HG03045 (cell line): ENCODE results near the gene CASK.
"Not testable (repeated sequence)": the region's sequence is repeated elsewhere in the genome, so short reads cannot be mapped to it uniquely, and the experiment has no call there.

Source experiments
- ATAC-seq: cut with Tn5 transposase; IDR thresholded peaks from one replicate; pipeline ENCODE4 v1.9.1; 2021; ENCODE audit warnings: mild to moderate bottlenecking, moderate library complexity; ENCODE audit not compliant: unreplicated experiment

CASK gene

DNA sequence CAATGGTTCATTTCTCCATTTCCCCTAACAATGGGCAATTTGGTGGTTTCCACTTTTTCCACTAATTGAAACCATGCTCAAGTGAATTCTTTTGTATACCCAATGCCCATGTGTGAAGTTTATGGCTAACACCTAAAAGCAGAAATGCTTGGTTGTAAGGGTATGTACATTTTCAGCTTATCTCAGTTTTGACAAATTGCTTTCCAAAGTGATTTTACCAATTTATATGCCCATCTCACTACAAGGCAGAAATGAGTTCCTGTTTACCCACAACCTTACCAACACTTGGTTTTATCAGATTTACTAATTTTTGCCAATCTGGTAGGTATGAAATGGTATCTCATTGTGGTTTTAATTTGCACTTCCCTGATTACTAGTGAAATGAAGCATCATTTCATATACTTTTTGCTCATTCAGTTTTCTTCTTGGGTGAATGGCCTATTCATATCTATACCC is 219.8 kb downstream of the CASK start:
- ATAC-seq: no peak

DNA sequence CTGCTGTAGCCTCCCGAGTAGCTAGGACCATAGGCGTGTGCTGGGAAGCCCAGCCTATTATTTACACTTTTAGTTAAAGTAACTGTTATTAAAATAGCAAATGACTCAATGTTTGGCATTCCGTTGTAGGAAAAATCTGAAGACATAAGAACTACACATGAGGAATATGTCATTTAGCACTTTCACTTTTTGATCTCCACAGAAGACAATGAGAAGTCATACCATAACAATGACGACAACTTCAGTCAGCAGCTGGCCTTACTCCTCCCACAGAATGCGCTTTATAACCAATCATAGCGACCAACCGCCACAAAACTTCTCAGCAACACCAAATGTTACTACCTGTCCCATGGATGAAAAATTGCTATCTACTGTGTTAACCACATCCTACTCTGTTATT is 227.9 kb downstream of the CASK start:
- no peak for ATAC-seq

DNA sequence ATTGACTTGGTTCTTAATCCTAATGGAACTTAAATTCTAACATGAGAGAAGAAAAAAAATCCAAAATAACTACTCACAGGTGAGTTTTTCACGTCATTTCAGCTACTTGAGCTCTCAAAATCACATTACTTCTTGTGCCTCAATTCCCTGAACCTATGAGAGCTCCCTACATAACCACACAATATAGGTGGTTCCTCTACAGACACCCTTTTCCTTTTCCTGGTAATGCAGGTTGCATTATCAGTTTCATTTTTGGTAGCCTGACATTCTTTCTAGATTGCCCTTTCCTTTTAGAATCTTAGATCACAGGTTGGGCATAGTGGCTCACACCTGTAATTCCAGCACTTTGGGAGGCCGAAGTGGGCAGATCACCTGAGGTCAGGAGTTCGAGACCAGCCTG is 230.3 kb downstream of the CASK start:
- no peak for ATAC-seq

DNA sequence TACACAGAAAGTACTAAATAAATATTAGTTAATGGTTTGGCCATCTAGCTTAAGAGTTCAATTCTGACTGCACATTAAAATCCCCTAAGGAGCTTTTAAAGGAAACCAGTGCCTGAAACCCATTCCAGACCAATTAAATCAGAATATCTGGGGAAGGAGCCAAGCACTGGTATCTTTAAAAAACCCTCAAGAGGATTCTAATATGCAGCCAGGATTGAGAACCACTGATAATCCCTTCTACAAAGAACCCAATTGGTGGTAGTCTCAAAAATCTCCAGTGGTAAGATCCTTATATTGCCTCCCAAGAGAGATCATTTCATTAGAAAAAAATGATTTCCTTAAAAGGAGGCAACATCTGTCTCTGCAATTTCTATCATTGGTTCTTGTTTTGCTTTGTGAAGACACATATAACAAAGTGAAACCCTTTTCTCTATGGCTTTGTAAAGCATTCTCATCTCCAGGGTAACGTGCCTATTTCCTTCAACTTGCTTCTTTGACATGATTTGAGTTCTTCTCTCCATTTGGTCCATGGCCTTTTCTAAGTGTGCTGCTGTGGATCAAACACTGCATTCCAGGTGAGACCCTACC is 231.1 kb downstream of the CASK start:
- ATAC-seq: no peak

DNA sequence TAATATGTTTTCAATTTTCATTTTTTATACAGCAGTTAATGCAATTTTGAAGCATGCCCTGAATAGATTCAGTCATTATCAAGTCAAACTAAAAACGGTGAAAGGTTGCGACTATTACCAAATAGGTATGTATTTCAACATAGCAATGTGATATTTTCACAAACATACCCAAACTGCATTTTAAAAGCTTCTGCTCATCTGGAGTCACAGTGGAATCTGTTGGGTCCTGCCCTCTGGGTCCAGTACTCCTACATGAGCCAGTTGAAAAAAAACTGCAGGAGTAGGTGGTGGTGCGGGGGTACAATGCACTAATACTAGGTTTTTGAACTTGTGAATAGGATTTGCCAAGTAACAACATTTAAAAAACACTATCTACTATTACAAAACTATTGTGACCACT is 233.6 kb downstream of the CASK start:
- ATAC-seq: no peak

DNA sequence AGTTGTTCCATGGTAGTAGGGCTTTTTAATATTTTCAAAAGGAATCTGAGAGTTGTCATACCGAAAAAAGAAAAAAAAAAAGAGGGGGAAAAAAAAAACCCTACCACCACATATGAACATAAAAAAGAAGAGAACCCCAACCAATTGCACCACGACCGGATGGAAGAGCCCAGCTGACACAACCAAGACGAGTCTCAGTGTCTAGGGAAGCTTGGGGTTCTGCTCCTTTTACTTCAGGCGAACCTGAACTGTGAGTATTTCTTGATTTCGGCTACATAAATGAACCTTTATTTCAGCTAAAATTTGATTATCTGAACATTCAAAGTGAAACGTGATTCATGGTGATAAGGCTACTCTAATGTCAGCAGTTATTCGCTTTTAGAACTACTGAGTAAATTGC is 234.5 kb downstream of the CASK start, which contains the start of gene GPR34:
TSS of gene GPR34 (plus strand) at position 139 of the 400 bp plus-strand sequence. CDS start 6,661 bp downstream, outside the sequence.
- no peak for ATAC-seq

DNA sequence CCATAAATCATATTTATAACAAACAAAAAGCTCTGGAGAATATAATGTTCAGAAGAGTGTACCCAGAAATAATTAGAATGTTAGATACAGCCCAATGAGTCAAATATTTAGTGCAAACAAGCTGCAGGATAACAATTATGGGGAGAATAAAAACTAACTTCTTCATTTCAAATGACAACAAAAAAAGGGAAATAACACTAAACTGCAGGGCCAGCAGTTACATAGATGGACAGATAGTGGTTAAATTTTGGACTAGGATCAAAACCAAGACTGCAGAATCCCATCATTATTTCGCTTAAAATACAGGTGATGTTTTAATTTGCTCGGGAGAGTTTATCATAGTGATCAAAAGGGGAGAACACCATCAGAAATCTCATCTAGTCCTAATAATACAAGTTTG is 235.2 kb downstream of the CASK start:
- no peak for ATAC-seq

DNA sequence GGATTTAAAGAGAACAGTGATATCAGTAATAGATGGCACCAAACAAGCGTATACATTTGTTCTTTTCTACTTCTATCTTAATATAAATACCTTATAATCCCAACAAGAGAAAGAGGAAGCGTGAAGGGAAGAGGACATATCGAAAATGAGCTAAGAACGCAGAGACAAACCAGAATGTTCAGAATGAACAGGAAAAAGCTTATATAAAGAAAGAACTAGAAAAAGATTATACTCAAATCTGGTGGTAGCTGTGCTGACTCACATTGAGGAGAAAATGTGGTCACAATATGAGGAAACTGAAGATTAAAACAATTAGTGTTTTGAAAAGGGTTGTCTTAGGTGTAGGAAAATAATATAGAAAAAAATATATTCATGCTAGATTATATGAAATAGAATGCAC is 236.6 kb downstream of the CASK start:
- no peak for ATAC-seq

DNA sequence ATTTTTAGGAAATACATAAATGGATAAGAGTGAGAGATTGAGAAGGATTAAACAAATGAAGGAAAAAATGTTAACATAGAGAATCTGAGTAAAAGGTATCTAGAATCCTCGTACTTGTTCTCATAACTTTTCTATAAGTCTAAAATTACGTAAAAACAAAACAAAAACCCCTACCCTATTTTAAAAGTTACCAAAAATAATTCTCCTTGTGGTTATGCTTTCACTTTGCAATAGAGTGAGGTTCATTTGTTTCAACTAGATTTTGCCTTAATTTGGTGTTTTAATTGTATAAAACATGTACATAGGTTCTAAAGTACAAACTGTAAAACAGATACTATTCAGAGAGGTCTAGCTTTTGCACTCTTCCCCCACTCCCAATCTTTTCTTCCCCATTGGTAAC is 238.4 kb downstream of the CASK start:
- ATAC-seq: no peak

DNA sequence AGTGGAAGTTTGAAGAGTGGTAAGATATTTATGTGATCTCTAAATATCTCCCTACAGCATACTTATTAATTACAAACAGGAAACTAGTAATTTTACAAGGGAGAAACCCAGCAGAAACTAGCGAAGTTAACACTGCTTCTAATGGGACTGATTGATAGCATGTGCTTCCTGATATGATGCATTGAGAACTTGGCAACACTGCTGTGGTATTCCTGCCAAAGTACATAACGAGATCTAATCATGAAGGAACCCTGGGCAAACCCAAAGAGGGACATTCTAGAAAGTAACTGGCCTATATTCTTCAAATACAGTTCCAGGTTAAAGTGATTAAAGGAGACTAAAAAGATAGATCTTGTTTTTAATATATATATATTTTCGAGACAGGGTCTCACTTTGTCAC is 239.2 kb downstream of the CASK start:
- ATAC-seq: no peak

DNA sequence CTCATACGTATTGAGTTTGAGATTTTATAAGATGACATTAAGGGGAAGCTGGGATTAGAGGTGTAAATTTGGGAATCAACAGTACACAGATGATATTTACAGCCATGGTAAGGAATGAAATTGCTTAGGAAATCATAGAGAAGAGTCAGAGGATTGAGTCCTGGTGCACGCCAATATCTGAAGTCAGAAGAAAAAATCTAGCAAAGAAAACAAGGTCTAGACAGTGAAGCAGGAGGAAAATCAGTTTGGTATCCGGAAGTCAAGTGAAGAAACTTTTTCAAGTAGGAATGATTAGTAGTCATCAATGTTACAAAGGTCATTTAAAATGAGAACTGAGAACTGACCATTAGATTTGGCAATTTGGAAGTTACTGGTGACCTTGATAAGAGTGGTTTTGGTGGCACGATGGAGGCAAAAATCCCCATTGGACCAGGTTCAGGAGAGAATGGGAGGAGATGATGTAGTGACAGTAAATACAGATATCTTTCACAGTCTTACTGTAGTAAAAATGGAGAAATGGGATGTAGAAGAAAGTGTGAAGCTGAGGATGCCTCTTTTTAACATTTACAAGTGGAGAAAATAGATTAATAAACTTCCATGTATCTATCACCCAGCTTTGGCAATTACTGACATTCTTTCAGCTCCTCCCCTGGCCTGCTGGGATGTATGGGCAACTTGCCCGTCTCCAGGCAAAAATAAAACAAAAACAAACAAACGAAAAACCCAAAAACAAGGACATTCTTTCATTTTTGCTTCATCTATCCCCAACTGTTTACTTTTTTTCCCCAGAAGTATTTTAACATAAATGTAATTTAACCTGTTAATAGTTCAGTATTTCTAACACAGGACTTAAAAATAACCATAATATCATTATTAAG is 245.9 kb downstream of the CASK start:
- ATAC-seq: no peak

DNA sequence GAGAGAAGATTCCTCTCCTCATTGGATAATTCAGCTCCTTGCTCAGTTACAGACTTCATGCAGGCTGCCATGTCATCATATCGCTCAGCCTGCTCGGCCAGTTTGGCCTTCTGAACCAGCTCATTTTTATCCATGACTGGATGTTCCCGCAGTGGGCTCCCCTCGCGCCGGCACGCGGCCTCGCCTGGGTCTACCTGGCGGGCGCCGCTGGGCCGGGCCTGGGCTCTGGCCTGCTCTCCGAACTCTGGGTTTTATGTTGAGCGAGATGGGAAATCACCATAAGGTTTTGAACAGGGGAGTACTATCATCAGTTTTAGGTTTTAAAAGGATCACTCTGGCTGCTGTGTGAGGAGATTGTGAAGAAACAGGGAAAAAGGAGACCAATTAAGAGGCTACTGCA is 247.0 kb downstream of the CASK start:
- not testable (repeated sequence) for ATAC-seq

DNA sequence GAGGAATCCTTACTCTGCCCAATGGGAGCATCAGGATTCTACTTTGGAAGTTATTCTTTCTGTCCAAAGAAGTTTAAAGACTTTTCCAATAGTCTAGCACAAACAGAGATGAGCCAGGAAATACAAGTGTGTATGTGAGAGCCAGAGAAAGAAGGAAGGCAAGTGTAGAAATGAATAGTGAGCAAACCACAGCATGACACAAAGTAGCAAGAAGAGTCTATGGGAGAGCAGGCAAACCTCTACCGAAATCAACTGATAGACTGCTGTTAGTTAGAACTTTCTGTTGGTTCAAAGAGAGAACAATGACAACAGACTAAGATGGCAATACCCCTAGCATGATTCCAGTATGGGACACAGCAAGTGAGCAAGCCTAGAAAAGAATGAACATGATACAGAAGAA is 250.7 kb downstream of the CASK start:
- ATAC-seq: no peak

DNA sequence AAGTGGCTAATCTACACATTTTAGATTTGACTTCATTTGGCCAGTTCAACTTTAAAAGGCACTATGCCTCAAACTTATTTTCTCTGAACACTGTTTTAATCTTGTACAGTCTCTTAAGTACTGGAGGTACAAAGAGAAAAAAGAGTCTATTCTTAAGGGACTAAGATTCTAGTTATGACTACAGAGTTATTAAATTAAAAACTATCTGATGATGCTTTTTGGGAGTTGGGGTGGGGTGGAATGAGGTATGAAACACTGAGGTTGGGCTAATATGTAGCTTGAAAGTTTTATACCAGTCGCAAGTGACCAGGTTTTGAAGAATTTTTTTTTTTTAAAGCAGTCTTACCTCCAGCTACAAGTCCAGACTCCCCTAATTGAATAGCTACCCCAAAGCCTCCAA is 252.3 kb downstream of the CASK start:
- no peak for ATAC-seq

DNA sequence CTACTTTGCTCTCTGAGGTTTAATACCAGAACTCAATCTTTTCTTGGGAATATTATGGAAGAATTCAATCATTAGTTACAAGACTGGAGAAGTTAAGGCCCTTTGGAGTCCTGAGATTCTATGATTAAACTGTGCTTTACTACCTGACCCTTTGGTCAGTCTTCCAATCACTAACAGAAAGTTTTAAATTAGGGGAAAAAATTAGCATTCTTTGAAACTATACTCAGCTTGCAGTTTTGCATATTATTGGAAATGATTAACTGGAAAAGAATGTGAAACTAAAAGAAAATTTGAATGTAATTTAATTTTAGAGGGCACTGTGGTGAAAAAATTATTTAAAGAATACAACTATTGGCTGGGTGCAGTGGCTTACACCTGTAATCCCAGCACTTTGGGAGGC is 253.2 kb downstream of the CASK start:
- no peak for ATAC-seq

DNA sequence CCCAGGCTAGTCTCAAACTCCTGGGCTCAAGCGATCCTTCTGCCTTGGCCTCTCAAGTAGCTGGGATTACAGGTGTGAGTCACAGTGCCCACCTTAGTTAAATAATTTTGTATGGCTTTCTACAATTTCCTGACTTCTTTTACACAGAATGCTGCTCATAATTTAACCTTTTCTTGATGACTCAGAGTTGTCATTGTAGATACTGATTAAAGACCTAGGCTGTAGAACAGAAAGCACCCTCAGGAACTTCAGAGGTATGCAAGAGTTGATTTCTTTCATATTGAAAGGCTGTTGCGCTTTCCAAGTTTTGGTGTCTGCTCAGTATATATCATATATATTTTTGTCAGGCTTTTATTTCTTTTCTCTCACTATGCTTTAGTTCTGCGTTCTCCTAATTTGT is 255.7 kb downstream of the CASK start:
- ATAC-seq: no peak

DNA sequence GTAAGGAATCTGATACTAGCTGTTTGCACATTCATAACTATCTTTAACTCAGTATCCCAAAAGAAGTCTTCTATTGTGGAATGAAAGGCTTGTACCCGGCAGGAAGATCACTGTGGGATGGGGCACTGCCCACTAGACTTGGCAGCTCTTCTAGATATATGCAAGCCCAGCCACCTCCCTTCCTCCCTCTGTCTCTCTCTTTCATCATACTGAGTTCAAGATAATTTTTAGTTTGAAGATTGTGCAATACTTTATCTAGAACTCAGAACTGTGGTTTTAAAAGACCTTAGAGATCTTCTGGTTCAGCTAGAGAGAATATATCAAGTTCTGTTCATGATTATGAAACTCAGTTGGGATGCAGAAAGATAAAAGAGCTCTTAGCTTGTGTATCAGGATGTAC is 257.1 kb downstream of the CASK start:
- ATAC-seq: no peak

DNA sequence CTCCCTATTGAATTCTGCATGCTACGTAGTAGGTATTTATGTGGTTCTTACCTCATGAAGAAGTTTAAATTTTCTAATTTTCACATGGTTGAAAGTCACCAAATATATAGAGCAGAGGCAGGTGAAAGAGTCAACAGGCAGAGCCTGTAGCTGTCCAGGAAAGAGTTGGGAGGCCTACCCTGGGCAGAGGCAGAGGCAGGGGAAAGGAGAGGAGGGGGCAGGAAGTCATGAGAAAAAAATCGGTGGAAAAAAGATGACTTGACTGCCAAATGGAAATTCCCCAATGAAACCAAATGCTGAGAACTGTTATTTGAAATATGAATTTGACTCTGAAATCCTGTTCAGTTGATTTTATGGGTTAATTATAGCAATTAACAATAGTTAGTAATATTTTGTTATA is 257.7 kb downstream of the CASK start:
- no peak for ATAC-seq

DNA sequence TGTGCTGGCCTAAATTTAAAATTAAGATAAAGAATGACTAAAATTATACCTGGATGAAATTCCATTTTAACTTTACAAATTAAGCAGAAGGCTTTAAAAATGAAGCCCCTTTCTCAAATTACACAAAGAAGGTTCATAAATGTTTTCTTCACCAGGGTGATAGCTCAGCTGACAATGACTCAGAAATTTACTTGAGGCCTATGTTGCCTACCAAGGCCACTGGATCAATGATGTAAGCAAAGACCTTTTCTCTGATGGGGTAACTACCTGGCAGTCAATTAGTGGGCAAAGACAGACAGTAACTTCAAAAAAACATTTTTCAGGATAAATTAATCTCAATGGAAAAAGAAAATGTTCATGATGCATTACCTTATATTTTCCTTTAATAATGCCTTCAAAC is 258.4 kb downstream of the CASK start:
- no peak for ATAC-seq

DNA sequence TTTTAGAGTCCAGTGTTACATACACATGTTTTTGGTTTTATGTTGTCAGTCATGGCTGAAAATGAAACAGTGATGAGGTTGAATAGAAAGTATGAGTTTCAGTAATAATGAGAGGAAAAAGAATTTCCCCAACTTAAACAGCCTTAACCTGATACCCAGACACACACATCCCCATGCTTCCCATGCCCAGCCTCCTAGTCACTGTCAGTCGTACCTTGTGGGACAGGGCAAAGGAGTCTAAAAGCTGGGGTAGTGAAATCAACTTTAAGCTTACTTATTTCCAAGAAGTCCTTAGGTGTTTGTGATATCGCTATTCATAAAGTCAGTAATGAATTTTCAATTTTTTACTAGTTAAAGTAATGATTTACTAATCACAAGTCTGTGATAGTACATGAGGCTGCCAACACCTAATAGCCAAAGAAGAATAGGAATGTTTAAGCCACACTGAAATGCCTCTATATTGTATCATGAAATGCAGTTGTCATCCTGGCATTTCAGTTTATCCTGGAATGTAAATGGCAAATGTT is 258.9 kb downstream of the CASK start:
- peak; percentile 80 for ATAC-seq

DNA sequence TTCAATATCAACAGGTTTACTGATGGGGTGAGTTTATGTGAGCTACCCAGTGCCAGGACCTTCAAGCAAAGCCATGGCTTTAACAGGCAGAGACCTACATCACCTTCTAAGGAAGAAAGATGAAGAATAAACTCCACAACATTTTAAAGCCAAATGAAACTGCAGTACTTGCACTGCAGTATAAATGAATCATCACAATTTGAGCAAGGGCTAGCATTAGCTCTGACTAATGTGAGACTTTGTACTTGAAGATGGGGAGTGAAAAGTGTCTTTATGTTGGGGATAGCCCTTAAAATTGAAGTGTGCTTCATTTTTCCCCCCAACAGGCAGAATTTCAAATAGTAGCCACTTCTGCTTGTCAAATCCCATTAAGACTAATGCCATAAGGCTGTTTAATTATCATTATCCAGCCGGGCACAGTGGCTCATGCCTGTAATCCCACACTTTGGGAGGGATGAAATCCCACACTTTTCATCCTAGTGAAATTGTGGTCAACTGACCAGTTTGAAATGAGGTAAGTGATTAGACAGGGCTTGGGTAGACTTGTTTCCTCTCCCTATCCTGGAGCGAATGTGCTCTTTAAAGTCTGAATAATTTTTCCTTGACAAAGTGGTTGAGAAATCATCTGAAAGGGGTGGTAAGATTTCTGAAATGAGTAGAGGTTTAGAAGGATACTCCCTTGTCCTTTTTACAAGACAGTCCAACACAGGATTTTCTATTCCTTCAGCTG is 261.8 kb downstream of the CASK start:
- ATAC-seq: no peak

DNA sequence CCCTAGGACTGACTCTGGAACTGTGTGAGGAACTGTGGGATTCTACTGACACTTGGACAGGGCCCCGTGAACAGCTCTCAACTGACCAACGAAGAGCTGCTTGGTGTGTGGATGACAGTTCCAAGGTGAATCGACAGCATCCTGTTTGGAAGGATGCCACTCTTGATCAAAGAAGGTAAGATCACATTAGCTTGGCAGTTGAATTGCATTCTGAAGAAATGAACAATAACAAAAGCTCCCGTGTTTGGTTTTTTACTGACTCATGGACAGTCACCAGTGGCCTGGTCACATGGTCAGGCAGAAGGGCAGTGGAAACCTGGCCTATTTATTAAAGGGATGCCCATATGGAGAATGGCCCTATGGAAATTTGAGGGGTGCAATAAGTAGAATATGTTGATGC is 267.7 kb downstream of the CASK start:
- ATAC-seq: no peak
